SIG-M5 treated with dmso at 0.1 percent for 504 hours (cell line): Measurements from ENCODE around the gene SRGN.
"Not testable (repeated sequence)": the region's sequence is repeated elsewhere in the genome, so short reads cannot be mapped to it uniquely, and the experiment has no call there.

Experiments used
- DNase-seq: peaks from one replicate; lab custom pipeline; 2025; ENCODE audit not compliant: unreplicated experiment; lab: John Stamatoyannopoulos, UW

The SRGN gene

GRCh38 chr10:69125554-69125953 is 37.7 kb downstream of the SRGN start:
- no peak for DNase-seq

DNA sequence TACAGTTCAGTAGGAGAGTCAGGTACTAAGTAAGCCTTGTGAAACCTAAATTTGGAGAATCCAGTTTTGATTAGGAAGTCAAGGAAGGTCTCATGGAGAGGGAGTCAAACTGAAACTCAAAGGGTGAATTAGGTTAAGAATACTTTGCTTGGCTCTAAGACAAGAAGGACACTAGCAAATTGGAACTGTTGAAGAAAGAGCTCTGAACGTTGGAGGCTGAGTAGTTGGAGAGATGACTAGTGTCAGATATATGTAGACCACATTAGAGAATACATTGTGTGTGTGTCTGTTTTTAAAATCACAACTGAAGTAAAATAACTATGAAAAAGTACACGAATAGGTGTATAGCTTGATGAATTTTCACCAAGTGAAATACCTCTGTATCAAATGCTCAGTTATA is 42.3 kb downstream of the SRGN start:
- no peak for DNase-seq

GRCh38 chr10:69139961-69140360 is 52.1 kb downstream of the SRGN start:
- no peak for DNase-seq

DNA sequence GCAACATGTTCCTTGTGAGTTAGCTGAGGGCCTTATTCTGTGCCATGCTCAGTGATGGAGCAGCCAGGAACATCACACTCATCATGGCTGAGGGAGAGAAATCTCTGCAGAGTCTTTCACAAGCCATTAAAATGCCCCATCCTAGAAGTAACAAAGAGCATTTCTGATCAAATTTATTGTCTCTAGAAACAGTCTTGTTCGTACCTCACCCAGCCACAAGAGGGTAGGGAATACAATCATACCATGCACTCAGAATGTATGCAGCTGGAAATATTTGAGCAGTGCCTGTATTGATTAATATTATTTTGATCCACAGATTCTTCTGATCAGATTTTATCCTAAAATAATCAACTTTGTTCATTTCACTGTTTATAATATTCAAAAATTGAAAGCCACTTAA is 53.4 kb downstream of the SRGN start:
- DNase-seq = no peak

DNA sequence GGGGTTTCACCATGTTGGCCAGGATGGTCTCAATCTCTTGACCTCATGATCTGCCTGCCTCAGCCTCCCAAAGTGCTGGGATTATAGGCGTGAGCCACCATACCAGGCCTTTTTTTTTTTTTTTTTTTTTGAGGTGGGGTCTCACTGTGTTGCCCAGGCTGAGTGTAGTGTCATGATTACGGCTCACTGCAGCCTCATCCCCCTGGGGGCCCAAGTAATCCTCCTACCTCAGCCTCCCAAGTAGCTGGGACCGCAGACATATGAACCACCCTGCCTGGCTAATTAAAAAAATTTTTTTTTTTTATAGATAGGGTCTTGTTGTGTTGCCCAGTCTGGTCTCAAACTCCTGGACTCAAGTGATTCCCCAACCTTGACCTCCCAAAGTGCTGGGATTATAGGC is 54.2 kb downstream of the SRGN start:
- DNase-seq = not testable (repeated sequence)

- DNase-seq = no peak
Measured at GRCh38 chr10:69142983-69143382, 55.1 kb downstream of the SRGN start.

- no peak for DNase-seq
Measured at GRCh38 chr10:69145329-69145728, 57.4 kb downstream of the SRGN start.

DNA sequence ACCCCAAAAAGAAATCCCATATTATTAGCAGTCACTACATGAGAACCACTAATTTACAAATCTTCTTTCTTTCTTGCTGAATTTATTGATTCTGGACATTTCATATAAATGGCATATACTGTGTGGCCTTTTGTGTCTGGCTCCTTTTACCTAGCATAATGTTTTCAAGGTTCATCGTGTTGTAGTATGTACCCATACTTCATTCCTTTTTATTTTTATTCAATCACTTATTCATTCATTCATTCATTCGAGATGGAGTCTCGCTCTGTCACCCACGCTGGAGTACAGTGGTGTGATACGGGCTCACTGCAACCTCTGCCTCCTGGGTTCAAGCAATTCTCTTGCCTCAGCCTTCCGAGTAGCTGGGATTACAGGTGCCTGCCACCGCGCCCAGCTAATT is 58.0 kb downstream of the SRGN start:
- no peak for DNase-seq

DNA sequence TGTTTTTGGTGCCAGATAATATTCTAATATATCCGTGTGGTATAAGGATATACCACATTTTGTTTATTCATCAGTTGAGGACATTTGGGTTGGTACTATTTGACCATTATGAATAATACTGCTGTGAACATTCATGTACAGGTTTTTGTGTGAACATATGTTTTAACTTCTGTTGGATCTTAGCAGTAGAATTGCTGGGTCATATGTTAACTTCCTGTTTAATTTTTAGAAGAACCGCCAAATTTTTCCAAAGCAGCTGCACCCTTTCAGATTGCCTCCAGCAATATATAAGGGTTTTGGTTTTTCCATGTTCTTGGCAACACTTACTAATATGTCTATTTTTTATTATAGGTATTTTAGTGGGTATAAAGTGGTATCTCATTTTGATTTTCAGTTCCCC is 58.9 kb downstream of the SRGN start:
- no peak for DNase-seq

- no peak for DNase-seq
Measured at GRCh38 chr10:69151984-69152383, 64.1 kb downstream of the SRGN start.

- no peak for DNase-seq
Measured at GRCh38 chr10:69153227-69153626, 65.3 kb downstream of the SRGN start.
